GM13976 (cell line): Measurements from ENCODE around the gene SMIM13.
A peak's percentile ranks its signal among the peaks of the same experiment; 100 is the strongest.
"Not testable (repeated sequence)": the region's sequence is repeated elsewhere in the genome, so short reads cannot be mapped to it uniquely, and the experiment has no call there.

Source experiments
- DNase-seq: peaks from one replicate; pipeline ENCODE4 v3.0.0; 2012; ENCODE audit warnings: low spot score
- CTCF ChIP-seq: IDR thresholded peaks from 2 replicates; pipeline ENCODE4 v1.5.1; 2012; ENCODE audit warnings: borderline replicate concordance, mild to moderate bottlenecking; ENCODE audit not compliant: insufficient read depth; ENCODE audit errors: extremely low read depth, missing control alignments, control extremely low read depth
- in situ Hi-C: fragments of 300-500 bp; cut with MboI; formaldehyde crosslinking; loops from one replicate; pipeline ENCODE4 v1.12.0; 2022; ENCODE audit warnings: low sequenced_read_pairs, mixed read lengths, inconsistent platforms; ENCODE audit not compliant: unreplicated experiment

The SMIM13 gene

GRCh38 chr6:11089695-11090094 is 3.9 kb upstream of the SMIM13 start:
- in situ Hi-C loops: no loop called here
- no peak for DNase-seq
- TF ChIP-seq CTCF: no peak

DNA sequence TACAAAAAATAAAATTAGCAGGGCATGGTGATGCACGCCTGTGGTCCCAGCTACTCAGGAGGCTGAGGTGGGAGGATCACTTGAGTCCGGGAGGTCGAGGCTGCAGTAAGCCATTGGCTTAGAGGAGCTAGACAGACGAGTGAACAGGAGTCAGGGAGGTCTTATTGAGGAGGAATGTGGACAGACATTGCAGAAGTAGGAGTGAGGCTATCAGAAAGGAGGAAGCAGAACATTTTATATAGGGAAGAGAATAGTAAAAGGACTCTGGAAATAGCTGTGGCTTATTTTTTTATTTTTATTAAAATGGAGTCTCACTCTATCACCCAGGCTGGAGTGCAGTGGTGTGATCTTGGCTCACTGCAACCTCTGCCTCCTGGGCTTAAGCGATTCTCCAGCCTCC is 2.5 kb upstream of the SMIM13 start:
- in situ Hi-C loops, DNase-seq: not testable (repeated sequence)

DNA sequence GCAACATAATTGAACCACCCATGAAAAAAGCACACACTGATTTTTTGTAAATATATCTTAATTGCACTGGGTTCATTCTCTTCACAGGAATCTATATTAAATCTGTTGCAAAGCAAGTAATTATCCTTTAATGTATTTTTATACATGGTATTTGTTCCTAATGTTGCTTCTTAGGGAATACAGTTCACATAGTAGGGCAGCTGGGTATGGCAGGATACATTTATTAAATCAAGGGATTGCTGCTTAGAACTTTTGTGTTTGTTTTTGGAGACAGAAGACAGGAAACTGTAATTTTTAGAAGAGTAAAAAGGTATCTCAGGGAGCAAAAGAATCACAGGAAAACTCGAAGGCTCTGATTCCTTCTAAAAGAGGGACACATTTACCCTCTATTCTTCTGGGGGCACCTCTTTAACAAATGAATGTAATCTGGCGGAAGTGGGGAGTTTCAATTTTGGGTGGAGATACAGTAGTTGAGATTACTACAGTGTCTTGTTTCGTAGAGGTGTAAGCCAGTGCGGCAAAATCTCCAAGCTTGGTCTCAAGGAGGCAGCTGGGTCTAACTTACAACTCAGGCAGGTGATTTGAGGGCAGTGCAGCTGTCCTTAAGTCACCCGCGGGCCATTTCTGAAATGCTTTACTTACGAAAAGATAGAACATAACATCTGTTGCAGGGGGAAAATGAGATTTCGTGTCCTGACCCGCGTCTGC is 812 bp upstream of the SMIM13 start:
- no peak for TF ChIP-seq CTCF
- in situ Hi-C loops: no loop called here
- peak; percentile 75 for DNase-seq

- DNase-seq: no peak
- in situ Hi-C loops: no loop called here
- TF ChIP-seq CTCF: no peak
These were observed 333 bp upstream of the SMIM13 start for GRCh38 chr6:11093376-11093625.

DNA sequence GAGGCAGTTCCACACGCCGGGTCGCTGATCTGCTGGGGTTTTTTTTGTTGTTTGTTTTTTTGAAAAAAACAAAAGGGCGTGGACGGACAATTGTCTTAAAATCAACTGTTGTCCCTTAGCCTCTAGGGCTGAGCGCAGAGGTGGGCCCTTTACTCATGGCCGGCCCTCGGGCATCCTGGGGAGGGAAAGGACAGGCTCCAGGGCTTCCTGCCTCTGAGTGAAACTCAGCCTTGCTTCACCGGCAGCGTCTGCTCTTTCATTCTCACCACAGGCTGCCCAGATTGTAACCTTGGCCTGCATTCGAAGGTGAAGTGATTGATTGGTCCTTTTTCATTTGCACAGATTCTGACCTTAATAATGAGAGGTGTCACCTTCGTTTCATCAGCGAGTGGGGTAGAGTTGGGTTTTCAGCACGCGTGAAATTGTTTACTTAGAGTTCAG is 797 bp downstream of the SMIM13 start:
- no peak for TF ChIP-seq CTCF
- in situ Hi-C loops: no loop called here
- DNase-seq: peak; percentile 66

DNA sequence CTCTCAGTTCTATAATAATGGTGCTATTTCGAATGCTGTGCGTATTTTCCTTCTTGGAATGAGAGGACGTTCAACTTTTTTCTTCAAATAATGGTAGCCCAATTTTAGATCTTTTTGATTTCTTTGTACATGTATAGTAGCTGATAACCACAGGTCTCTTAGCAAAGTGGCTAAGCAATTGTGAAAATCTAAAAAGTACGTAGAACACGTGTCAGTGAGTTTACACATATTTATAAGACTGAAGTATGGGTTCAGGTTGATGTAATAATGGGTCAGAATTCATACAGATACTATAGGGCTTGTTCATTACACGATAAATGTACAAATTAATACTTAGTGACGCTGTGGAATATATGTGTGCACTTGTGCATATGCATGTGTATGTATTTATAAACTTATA is 1.3 kb downstream of the SMIM13 start:
- DNase-seq: no peak
- in situ Hi-C loops: no loop called here

DNA sequence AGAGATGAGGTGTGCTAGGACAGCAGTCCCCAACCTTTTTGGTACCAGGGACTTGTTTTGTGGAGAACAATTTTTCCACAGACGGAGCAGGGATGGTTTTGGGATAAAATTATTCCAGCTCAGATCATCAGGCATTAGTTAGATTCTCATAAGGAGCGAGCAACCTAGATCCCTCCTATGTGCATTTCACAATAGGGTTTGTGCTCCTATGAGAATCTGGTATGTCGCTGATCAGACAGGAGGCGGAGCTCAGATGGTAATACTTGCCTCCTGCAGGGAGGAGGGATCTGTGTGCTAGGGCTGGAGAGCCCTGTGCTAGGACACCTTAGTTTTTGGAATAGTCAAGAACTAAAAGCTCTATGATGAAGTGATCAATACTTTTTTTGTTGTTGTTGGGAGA is 2.5 kb downstream of the SMIM13 start:
- in situ Hi-C loops: no loop called here
- TF ChIP-seq CTCF: no peak
- DNase-seq: no peak

More for the DNA sequence above, 1.3 kb downstream of the SMIM13 start:
- TF ChIP-seq CTCF: no peak

DNA sequence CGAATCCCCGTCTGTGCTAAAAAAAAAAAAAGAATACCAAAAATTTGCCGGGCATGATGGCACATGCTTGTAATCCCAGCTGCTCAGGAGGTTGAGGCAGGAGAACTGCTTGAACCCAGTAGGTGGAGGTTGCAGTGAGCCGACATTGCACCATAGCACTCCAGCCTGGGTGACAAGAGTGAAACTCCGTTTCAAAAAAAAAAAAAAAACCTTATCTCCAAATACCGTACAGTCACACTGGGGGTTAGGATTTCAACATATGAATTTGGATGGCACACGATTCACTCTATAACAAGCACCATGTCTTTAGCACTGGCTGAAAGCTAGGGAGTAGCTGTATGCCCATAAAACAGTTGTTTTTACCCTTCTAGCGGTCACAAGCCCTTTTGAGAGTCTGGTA is 3.8 kb downstream of the SMIM13 start:
- in situ Hi-C loops: no loop called here
- no peak for DNase-seq
- no peak for TF ChIP-seq CTCF
